ENCODE results near the gene SOAT2. TPM values are rescaled to one million over a fixed set of nuclear protein-coding genes. Genes with fewer than 3 reads are reported as not detected.

SOAT2 gene
- total RNA-seq, 1 donor from 2014 or later = not detected

DNA sequence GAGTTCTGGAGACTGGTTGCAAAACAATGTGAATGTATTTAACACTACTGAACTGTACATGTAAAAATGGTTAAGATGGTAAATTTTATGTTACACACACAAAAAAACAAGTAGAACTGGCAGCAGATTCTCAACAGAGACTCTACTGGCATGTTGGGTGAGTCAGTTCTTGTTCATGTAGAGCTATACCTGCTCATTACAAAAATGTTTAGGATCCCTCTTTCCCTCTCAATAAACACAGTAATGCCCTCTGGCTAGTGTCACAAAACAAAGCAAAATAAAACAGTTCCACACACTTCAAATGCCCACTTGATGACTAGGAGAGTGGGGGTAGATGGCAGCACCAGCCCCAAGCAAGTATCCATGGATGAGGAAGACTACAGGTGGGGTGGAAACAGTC lies 63.6 kb downstream of the SOAT2 start:
- ChIA-PET CTCF (no interaction called here), POLR2A (no interaction called here)
- intact Hi-C loops (cut with micrococcal nuclease) = no loop called here
- Mint-ChIP-seq H3K4me3 (no peak overlapping the region), H3K27me3 (no peaks in the 10 kb centered on the region), H3K4me1 (no peaks in the 10 kb centered on the region), H3K27ac (no peak overlapping the region), H3K9me3 (no peaks in the 10 kb centered on the region), H3K36me3 (ENCODE audit: low read depth) (peaks cover 16% of the 10 kb centered on the region)
- DNase-seq (no peak), ATAC-seq (ENCODE audit: low read depth) (no peak)
- TF ChIP-seq, protein P1, sequence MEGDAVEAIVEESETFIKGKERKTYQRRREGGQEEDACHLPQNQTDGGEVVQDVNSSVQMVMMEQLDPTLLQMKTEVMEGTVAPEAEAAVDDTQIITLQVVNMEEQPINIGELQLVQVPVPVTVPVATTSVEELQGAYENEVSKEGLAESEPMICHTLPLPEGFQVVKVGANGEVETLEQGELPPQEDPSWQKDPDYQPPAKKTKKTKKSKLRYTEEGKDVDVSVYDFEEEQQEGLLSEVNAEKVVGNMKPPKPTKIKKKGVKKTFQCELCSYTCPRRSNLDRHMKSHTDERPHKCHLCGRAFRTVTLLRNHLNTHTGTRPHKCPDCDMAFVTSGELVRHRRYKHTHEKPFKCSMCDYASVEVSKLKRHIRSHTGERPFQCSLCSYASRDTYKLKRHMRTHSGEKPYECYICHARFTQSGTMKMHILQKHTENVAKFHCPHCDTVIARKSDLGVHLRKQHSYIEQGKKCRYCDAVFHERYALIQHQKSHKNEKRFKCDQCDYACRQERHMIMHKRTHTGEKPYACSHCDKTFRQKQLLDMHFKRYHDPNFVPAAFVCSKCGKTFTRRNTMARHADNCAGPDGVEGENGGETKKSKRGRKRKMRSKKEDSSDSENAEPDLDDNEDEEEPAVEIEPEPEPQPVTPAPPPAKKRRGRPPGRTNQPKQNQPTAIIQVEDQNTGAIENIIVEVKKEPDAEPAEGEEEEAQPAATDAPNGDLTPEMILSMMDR (IDR thresholded peaks at IDR 0.05) = no peak

DNA sequence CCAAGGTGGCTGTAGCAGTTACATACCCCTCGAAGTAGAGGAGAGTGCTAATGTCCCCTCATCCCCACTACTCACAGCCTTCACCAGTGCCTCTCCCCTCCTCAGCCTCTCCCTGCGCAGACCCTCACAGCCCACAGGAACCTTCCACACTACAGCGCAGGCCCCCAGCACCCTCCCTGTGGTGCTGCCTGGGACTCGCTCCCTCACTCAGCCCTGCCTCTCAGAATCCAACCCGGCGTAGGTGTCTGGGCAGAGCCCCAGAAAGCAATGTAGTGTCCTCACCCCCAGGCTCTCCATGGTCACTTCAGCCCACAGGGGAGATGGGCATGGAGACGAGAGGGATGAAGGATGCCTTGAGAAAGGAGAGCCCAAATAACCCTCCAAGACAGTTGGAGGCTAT lies 66.4 kb downstream of the SOAT2 start:
- no peak for DNase-seq
- TF ChIP-seq, protein P1 (IDR thresholded peaks at IDR 0.05) = no peak
- ChIA-PET CTCF (no interaction called here), POLR2A (no interaction called here)
- Mint-ChIP-seq H3K27ac (no peak overlapping the region), H3K9me3 (no peaks in the 10 kb centered on the region), H3K4me3 (no peak overlapping the region), H3K36me3 (ENCODE audit: low read depth) (peaks cover 17% of the 10 kb centered on the region), H3K4me1 (no peaks in the 10 kb centered on the region), H3K27me3 (no peaks in the 10 kb centered on the region)
- no peak for ATAC-seq (ENCODE audit: low read depth)
- intact Hi-C loops (cut with micrococcal nuclease) = no loop called here

DNA sequence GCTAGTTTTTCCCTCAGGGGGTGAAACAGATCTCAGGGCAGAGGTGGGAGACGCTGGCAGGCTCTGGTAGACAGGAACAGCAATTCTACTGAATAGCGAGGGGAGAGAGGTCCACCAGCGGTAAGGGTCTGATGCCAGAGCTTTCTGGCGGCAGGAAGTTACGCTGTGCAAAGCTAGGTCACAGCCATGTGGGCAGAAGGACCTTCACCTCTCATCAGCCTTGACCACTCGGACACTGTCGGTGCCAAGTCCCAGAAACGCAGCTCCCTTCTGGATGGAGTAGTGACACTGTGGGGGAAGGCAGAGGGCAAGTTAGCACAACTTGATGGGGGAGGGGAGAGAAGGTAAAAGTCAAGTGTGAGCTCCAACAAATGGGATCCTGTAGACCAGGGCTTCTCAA lies 66.9 kb downstream of the SOAT2 start:
- TF ChIP-seq, protein P1 (IDR thresholded peaks at IDR 0.05) = no peak
- intact Hi-C loops (cut with micrococcal nuclease) = no loop called here
- CTCF ChIA-PET = no interaction called here
- Mint-ChIP-seq H3K36me3 (ENCODE audit: low read depth) (peaks cover 17% of the 10 kb centered on the region), H3K4me1 (no peaks in the 10 kb centered on the region), H3K27ac (no peak overlapping the region), H3K9me3 (no peaks in the 10 kb centered on the region), H3K4me3 (no peak overlapping the region), H3K27me3 (no peaks in the 10 kb centered on the region)
- ATAC-seq (ENCODE audit: low read depth) = no peak
- POLR2A ChIA-PET = no interaction called here
- no peak for DNase-seq

DNA sequence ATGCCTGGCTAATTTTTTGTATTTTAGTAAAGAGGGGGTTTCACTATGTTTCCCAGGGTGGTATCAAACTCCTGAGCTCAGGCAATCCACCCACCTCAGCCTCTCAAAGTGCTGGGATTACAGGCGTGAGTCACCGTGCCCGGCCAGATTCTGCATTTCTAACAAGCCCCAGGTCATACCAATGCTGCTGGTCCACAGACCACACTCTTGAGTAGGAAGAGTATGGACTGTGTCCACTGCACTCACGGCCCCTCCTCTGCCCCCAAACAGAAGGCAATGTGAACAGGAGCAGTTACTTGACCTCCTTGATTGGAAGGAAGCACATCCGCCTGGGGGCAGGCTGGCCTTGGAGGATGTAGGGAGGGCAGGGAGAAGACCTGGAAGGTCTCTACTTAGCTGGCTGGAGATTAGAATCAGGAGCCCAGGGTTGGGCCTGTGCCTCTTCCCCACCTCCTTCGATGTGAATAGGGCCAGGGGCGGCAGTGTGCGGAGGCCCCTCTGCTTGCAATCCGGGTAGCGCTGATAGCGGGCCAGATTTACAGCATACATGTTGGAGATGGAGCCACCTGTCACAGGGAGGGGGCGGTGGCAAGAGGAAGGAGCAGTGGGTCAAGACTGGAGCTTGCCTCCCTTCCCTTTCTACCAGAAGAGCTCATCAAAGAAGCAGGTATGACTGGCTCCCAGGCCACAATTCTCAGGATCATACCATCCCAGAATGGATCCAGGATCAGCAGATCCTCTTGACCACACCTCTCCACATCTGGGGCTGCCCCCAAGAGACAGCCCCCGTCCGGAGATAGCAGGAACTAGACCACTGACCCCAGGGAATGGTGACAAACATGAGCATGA lies 67.8 kb downstream of the SOAT2 start:
- peaks cover 17% of the 10 kb centered on the region for H3K36me3 Mint-ChIP-seq (ENCODE audit: low read depth)
- POLR2A ChIA-PET = no interaction called here

DNA sequence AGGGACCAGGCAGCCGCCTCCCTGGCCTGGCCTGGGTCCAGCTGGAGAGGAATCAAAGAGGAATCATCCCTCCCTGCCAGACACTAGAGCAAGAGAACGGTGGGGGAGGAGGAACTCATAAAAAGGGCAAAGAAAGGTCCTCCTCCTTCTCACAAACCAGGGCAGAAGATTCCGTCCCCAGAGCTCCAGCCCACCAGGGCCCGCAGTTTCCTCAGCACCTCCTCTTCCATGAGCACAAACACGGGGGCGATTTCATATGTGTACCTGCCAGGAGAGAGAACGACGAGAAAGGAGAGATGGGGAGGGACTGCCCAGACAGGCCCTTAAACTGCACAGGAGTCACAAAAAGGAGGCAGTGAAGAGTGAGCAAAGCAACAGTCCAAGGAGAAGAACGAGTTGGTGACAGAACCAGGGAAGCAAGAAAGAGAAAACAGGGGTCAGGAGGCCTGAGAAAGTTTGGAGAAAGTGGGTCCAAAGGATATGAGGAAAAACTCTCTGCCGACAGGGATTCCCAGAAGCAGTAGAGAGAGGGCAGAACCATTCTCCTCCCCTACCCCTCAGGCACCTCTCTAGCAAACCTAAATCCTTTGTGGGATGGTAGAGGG lies 68.5 kb downstream of the SOAT2 start:
- Mint-ChIP-seq H3K36me3 (ENCODE audit: low read depth) (peaks cover 17% of the 10 kb centered on the region), H3K9me3 (no peaks in the 10 kb centered on the region), H3K4me1 (no peaks in the 10 kb centered on the region), H3K4me3 (no peak overlapping the region), H3K27me3 (no peaks in the 10 kb centered on the region), H3K27ac (no peak overlapping the region)
- intact Hi-C loops (cut with micrococcal nuclease) = no loop called here
- TF ChIP-seq, protein P1 (IDR thresholded peaks at IDR 0.05) = no peak
- ATAC-seq (ENCODE audit: low read depth) (no peak), DNase-seq (no peak)
- ChIA-PET POLR2A (no interaction called here), CTCF (no interaction called here)

More for the DNA sequence above, 67.8 kb downstream of the SOAT2 start:
- Mint-ChIP-seq H3K4me3 (no peak overlapping the region), H3K4me1 (no peaks in the 10 kb centered on the region), H3K9me3 (no peaks in the 10 kb centered on the region), H3K27ac (no peak overlapping the region), H3K27me3 (no peaks in the 10 kb centered on the region)
- CTCF ChIA-PET = no interaction called here
- ATAC-seq (ENCODE audit: low read depth) = no peak
- DNase-seq = no peak
- intact Hi-C loops (cut with micrococcal nuclease) = no loop called here
- TF ChIP-seq, protein P1 (IDR thresholded peaks at IDR 0.05) = no peak

All from activated B cell treated with CpG ODN at 0.5 μM for 24 hours (primary cell).